Activated T-cell treated with anti-CD3 and anti-CD28 coated beads for 1 hour (primary cell): ENCODE measurements around the gene KLF16.

Experiments
- DNase-seq: peaks from one replicate; pipeline ENCODE4 v3.0.0-alpha.2; 2020; ENCODE audit warnings: low read depth

KLF16 gene

GRCh38 chr19:1806184-1807029, 57.0 kb downstream of the KLF16 start:
- DNase-seq = no peak

- no peak for DNase-seq
These were observed 57.8 kb downstream of the KLF16 start for GRCh38 chr19:1805401-1806183.

GRCh38 chr19:1804858-1805257, 58.5 kb downstream of the KLF16 start:
- DNase-seq = no peak
